ENCODE measurements around the gene SPAG17. TPM values are rescaled to one million over a fixed set of nuclear protein-coding genes. Genes with fewer than 3 reads are reported as not detected.
"Not testable (repeated sequence)": the region's sequence is repeated elsewhere in the genome, so short reads cannot be mapped to it uniquely, and the experiment has no call there.

SPAG17 gene
- total and polyA plus RNA-seq, 5 experiments from 2014 or later = not detected

DNA sequence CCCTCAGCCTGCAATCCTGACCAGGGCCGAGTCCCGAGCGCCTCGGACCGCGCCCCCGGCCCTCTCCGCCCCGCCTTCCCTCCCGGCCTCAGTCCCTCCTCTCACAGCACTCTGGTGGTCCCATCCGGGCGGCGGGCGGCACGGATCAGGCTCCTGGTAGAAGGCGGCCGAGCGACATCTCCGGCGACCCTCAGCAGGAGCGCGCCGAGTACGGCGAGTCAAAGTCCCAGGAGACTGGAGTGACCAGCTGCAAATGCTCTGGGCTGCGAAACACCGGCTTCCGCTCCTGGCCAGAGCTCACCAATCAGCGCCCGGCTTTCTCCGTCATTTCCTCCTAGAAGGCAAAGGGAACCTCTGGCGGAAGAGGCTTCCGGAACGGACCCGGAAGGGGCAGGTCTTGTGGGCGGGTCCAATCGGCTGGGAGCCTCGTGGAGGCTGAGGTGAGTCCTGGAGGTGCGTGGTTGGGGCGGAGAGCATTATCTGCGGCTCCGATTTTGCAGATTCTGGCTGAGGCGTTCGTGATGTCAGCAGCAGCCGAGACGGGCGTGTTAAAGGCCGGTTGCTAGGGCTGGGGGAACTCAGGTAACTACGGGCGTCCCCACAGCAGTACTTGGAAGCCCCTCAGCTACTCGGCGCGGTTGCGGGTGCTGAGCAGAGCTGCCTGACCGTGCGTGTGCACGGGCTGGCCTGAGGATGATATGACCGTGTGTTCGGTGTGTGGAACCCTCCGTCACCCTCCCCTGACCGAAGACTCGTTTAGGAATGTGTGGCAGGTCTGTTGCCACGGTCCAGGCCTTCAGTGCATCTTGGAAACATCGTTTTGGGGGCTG is 255.5 kb downstream of the SPAG17 start, which contains the start of the genes GDAP2 and WDR3:
GDAP2 (minus strand) TSS at position 279 of the 830 bp plus-strand sequence. CDS start 9,264 bp downstream, outside the sequence.
WDR3 (plus strand) TSS at position 397 of the 830 bp plus-strand sequence. CDS start 3,581 bp downstream, outside the sequence.
- H3K9me3 Mint-ChIP-seq = no peaks in the 10 kb centered on the region
- DNase-seq (peak; percentile 87 to 97 (median 96)), ATAC-seq (peak; percentile 90 to 93)
- H3K4me1 Mint-ChIP-seq = peaks cover 32 to 69% (median 64%) of the 10 kb centered on the region in 4 donors
- peak within 1 kb of the TSS; percentile 86 to 97 (median 96) for H3K4me3 Mint-ChIP-seq
- H3K36me3 Mint-ChIP-seq = peaks cover 0 to 20% (median 4%) of the 10 kb centered on the region in 3 donors
- peak within 1 kb of the TSS; percentile 85 to 100 (median 98) for H3K27ac Mint-ChIP-seq
- POLR2A ChIA-PET = interaction anchor here (0.9 to 1.0 kb wide), 2 partner anchors 322 to 870 kb away, joined by 3 read pairs; partner anchors contain the start of gene TTF2
- no peaks in the 10 kb centered on the region for H3K27me3 Mint-ChIP-seq

DNA sequence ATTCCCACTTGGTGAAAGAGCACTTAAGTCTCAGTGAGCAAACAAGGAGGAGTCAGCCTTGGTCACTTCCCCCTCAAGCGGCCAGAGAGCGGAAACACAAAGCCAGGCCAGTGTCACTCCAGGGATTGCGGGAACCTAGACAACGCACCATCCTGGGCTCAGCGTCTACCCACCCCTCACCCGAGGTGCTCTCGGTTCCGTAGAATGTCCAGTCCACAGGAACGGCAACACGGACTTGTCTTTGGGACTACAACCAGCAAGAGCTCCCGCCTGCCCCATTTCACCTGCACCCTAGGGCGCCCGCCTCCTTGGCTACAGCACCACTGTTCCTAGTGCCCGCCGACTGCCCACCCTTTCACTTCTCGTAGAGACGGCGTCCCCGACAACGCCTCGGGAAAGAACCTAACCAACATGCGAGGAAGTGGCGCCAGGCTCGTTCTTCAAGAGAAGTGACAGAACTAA is 256.1 kb downstream of the SPAG17 start:
- ATAC-seq = peak; percentile 51
- POLR2A ChIA-PET = interaction anchor here (0.9 to 1.0 kb wide), 2 partner anchors 322 to 869 kb away, joined by 3 read pairs; partner anchors contain the start of gene TTF2
- peaks cover 35 to 70% (median 67%) of the 10 kb centered on the region in 4 donors for H3K4me1 Mint-ChIP-seq
- H3K4me3 Mint-ChIP-seq = peak overlapping the region; percentile 86 to 97 (median 96)
- peak in 7 of 10 donors; percentile 18 to 67 (median 46) for DNase-seq
- no peaks in the 10 kb centered on the region for H3K9me3 Mint-ChIP-seq
- H3K27me3 Mint-ChIP-seq = no peaks in the 10 kb centered on the region
- H3K36me3 Mint-ChIP-seq = peaks cover 0 to 21% (median 0%) of the 10 kb centered on the region in 3 donors
- peak overlapping the region; percentile 85 to 100 (median 98) for H3K27ac Mint-ChIP-seq

DNA sequence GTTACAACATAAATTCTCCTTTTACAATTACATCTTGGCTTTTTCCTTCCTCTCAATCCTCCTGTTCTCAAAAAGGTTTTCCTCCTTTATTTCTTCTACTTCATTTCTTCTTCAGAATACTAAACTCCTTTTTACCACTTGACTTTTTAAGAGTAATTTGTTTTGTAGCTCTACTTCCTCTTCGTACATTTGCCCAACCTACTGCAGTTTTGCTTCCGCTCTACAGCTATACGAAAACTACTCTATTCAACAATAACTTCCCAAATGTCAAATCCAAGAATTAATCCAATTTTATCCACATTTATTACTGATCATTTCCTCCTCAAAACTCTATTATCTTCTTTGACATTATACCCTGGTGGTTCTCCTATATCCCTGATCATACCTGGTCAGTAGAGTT is 259.0 kb downstream of the SPAG17 start:
- H3K4me1 Mint-ChIP-seq = peaks cover 29 to 51% (median 51%) of the 10 kb centered on the region in 4 donors
- peaks cover 0 to 5% (median 0%) of the 10 kb centered on the region in 3 donors for H3K36me3 Mint-ChIP-seq
- ATAC-seq (no peak), DNase-seq (no peak)
- H3K4me3 Mint-ChIP-seq = peak overlapping the region in 2 of 10 donors; percentile 15 to 26
- peak overlapping the region in 2 of 10 donors; percentile 1 to 34 for H3K27ac Mint-ChIP-seq
- H3K27me3 Mint-ChIP-seq = no peaks in the 10 kb centered on the region
- H3K9me3 Mint-ChIP-seq = no peaks in the 10 kb centered on the region
- POLR2A ChIA-PET = no interaction called here

- Mint-ChIP-seq H3K36me3 (peaks cover 0 to 26% (median 12%) of the 10 kb centered on the region in 3 donors), H3K4me1 (peaks cover 10 to 26% (median 21%) of the 10 kb centered on the region in 4 donors)
- ATAC-seq, H3K27ac Mint-ChIP-seq, H3K27me3 Mint-ChIP-seq, H3K9me3 Mint-ChIP-seq, H3K4me3 Mint-ChIP-seq, DNase-seq, POLR2A ChIA-PET: not testable (repeated sequence)
Measured at GRCh38 chr1:117922717-117923116, 262.3 kb downstream of the SPAG17 start.

DNA sequence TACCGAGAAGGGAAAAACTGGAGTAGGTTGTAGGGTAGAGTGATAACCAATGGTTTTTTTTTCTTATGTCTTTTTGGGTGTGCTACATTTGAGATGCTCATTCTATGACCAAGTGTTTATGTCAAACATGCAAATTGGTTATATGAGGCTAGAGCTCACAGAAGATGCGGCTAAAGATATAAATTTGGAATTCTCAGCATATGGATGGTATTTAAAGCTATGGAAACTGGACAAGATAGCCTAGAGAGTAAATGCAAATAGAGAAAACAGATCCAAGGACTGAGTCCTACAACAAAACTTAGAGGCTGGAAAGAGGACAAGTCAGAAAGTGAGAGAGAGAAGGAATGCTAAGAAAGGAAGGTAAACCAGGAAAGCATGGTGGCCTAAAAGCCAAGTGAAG is 263.0 kb downstream of the SPAG17 start:
- H3K9me3 Mint-ChIP-seq = no peaks in the 10 kb centered on the region
- no peaks in the 10 kb centered on the region for H3K27me3 Mint-ChIP-seq
- peaks cover 9 to 22% (median 17%) of the 10 kb centered on the region in 4 donors for H3K4me1 Mint-ChIP-seq
- no peak overlapping the region for H3K4me3 Mint-ChIP-seq
- no peak overlapping the region for H3K27ac Mint-ChIP-seq
- POLR2A ChIA-PET = no interaction called here
- DNase-seq (no peak), ATAC-seq (no peak)
- H3K36me3 Mint-ChIP-seq = peaks cover 5 to 32% (median 14%) of the 10 kb centered on the region in 3 donors

- H3K4me1 Mint-ChIP-seq = peaks cover 0 to 12% (median 7%) of the 10 kb centered on the region in 4 donors
- peaks cover 24 to 56% (median 35%) of the 10 kb centered on the region in 3 donors for H3K36me3 Mint-ChIP-seq
- DNase-seq (no peak), ATAC-seq (no peak)
- POLR2A ChIA-PET = no interaction called here
- H3K9me3 Mint-ChIP-seq = no peaks in the 10 kb centered on the region
- no peak overlapping the region for H3K4me3 Mint-ChIP-seq
- H3K27ac Mint-ChIP-seq = no peak overlapping the region
- no peaks in the 10 kb centered on the region for H3K27me3 Mint-ChIP-seq
Measured at GRCh38 chr1:117919376-117919775, 265.7 kb downstream of the SPAG17 start.

DNA sequence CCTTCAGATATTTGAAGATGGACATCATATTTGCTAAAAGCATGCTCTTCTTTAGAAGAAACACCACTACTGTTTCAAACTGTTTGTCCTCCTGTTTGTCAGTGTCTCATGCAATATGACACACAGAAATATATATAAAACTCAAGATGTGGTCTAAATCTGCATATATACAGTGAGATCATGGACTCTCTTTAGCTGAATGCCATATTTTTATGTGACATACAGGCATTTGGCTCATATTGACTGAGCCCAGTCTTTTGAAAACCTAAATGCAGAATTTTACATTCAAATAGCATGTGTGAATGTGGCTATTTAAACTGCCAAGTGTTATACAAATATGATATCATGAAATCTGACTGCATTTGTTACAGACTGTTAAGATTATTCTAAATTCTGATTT is 274.0 kb downstream of the SPAG17 start:
- H3K36me3 Mint-ChIP-seq = peaks cover 24 to 81% (median 53%) of the 10 kb centered on the region in 3 donors
- DNase-seq = no peak
- POLR2A ChIA-PET = no interaction called here
- ATAC-seq = no peak
- no peaks in the 10 kb centered on the region for H3K9me3 Mint-ChIP-seq
- no peak overlapping the region for H3K4me3 Mint-ChIP-seq
- H3K27me3 Mint-ChIP-seq = no peaks in the 10 kb centered on the region
- peaks cover 0 to 11% (median 2%) of the 10 kb centered on the region in 4 donors for H3K4me1 Mint-ChIP-seq
- no peak overlapping the region for H3K27ac Mint-ChIP-seq

GRCh38 chr1:117905019-117905418 is 280.0 kb downstream of the SPAG17 start:
- ATAC-seq = no peak
- DNase-seq = no peak
- Mint-ChIP-seq H3K9me3 (peaks cover 0 to 7% (median 0%) of the 10 kb centered on the region in 9 donors), H3K27me3 (no peaks in the 10 kb centered on the region), H3K4me1 (no peaks in the 10 kb centered on the region), H3K4me3 (no peak overlapping the region), H3K27ac (peak overlapping the region in 3 of 10 donors; percentile 17 to 83 (median 52)), H3K36me3 (peaks cover 5 to 85% (median 53%) of the 10 kb centered on the region in 3 donors)
- POLR2A ChIA-PET = interaction anchor here (0.6 kb wide), 1 partner anchor 38 kb away, joined by 4 read pairs; no protein-coding TSS in a partner anchor

- H3K9me3 Mint-ChIP-seq = peaks cover 0 to 7% (median 0%) of the 10 kb centered on the region in 9 donors
- DNase-seq (no peak), ATAC-seq (no peak)
- no peaks in the 10 kb centered on the region for H3K27me3 Mint-ChIP-seq
- H3K4me1 Mint-ChIP-seq = no peaks in the 10 kb centered on the region
- H3K36me3 Mint-ChIP-seq = peaks cover 5 to 82% (median 48%) of the 10 kb centered on the region in 3 donors
- POLR2A ChIA-PET = interaction anchor here (0.6 kb wide), 1 partner anchor 39 kb away, joined by 4 read pairs; no protein-coding TSS in a partner anchor
- no peak overlapping the region for H3K4me3 Mint-ChIP-seq
- peak overlapping the region in 2 of 10 donors; percentile 0 to 52 for H3K27ac Mint-ChIP-seq
Measured at GRCh38 chr1:117904485-117904884, 280.5 kb downstream of the SPAG17 start.

Data from naive thymus-derived CD8-positive, alpha-beta T cell (primary cell).